ENCODE measurements around the gene ADCY9. TPM values are rescaled to one million over a fixed set of nuclear protein-coding genes. Genes with fewer than 3 reads are reported as not detected.

The ADCY9 gene
- total RNA-seq, 1 donor from 2014 or later: 12.0 TPM

DNA sequence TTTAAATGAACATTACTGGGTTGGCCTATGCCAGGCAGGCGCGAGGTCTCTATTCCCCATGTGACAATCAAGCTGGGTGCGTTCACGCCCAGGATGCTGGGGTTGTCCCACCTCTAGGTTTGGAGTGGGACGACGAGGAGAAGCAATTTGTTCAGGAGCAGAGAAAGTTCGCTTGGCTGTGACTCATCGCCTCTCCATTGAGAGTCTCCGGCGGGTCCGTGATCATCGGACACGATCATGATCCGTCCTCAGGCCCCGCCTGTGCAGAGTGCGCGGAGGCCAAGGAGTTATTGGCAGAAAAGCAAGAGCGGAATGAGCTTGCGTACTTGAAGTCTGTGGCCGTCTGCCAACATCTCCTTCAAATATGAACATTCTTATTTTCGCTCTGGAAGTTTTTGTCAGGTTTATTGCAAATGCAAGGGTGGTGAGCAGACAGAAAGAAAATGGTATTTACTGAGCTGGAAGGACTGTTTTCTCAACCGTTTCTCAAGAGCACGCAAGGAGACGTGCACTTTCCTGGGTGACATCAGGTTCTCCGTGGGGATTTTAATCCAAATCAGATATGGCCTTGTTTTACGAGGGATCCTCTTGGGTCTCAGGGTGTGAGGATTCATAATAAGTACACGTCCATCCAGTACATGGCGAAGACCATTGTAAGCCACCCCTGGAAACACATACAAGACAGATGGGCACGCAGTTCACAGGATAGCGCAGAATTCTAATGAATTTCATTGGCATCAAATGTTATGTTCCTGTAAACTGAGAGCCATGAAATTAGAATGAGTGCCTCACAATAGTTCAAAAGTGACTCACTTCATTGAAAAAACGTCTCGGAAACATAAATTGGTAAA lies 165.7 kb downstream of the ADCY9 start:
- peak; percentile 26 for DNase-seq (ENCODE audit: low read depth)
- no peak overlapping the region for H3K4me3 ChIP-seq (ENCODE audit: low read depth, low read length)
- H3K27me3 ChIP-seq (ENCODE audit: control insufficient read depth, insufficient read depth, low read length): peaks cover 12% of the 10 kb centered on the region

DNA sequence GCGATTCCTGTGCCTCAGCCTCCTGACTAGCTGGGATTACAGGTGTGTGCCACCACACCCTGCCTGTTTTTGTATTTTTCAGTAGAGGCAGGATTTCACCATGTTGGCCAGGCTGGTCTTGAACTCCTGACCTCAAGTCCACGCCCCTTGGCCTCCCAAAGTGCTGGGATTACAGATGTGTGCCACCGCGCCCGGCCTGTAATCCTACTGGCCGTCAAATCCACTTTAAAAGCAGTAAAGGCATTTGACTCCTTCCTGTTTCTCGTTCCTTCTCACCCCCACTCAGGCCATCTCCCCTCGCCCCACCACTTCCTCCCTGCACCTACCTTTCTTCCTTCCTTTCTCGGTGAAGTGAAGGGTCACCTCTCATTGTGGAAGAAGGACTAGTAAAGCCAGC lies 166.3 kb downstream of the ADCY9 start:
- TF ChIP-seq, protein P1, sequence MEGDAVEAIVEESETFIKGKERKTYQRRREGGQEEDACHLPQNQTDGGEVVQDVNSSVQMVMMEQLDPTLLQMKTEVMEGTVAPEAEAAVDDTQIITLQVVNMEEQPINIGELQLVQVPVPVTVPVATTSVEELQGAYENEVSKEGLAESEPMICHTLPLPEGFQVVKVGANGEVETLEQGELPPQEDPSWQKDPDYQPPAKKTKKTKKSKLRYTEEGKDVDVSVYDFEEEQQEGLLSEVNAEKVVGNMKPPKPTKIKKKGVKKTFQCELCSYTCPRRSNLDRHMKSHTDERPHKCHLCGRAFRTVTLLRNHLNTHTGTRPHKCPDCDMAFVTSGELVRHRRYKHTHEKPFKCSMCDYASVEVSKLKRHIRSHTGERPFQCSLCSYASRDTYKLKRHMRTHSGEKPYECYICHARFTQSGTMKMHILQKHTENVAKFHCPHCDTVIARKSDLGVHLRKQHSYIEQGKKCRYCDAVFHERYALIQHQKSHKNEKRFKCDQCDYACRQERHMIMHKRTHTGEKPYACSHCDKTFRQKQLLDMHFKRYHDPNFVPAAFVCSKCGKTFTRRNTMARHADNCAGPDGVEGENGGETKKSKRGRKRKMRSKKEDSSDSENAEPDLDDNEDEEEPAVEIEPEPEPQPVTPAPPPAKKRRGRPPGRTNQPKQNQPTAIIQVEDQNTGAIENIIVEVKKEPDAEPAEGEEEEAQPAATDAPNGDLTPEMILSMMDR (IDR thresholded peaks at IDR 0.05; ENCODE audit: insufficient read depth, low read length, poor library complexity, severe bottlenecking): no peak
- Histone ChIP-seq H3K36me3 (ENCODE audit: control insufficient read depth, insufficient read depth, low read length) (no peaks in the 10 kb centered on the region), H3K27me3 (ENCODE audit: control insufficient read depth, insufficient read depth, low read length) (peaks cover 12% of the 10 kb centered on the region), H3K4me3 (ENCODE audit: low read depth, low read length) (no peak overlapping the region)
- no peak for DNase-seq (ENCODE audit: low read depth)

More for the DNA sequence above, 165.7 kb downstream of the ADCY9 start:
- no peaks in the 10 kb centered on the region for H3K36me3 ChIP-seq (ENCODE audit: control insufficient read depth, insufficient read depth, low read length)
- TF ChIP-seq, protein P1 (IDR thresholded peaks at IDR 0.05; ENCODE audit: insufficient read depth, low read length, poor library complexity, severe bottlenecking): no peak

DNA sequence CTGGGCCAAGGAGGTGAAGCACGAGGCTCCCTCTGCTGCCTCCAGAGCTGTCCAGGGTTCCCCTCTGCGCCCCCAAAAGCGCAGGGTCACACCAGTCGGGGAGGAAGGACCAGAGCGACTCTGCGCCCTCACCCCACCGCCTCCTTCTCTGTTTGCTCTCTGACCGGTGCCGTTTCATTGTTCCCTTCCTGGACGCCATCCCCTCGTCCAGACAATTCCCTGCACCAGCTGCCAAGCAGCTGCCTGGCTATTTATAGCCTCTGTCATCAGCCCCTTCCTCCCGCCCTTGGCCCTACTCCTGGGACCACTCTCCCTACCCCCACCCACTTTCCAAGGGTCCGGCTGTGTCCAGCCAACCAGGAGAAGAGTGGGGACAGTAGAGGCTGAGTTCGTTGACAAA lies 167.0 kb downstream of the ADCY9 start:
- H3K36me3 ChIP-seq (ENCODE audit: control insufficient read depth, insufficient read depth, low read length): no peaks in the 10 kb centered on the region
- DNase-seq (ENCODE audit: low read depth): no peak
- H3K4me3 ChIP-seq (ENCODE audit: low read depth, low read length): no peak overlapping the region
- peaks cover 8% of the 10 kb centered on the region for H3K27me3 ChIP-seq (ENCODE audit: control insufficient read depth, insufficient read depth, low read length)
- TF ChIP-seq, protein P1 (IDR thresholded peaks at IDR 0.05; ENCODE audit: insufficient read depth, low read length, poor library complexity, severe bottlenecking): no peak

DNA sequence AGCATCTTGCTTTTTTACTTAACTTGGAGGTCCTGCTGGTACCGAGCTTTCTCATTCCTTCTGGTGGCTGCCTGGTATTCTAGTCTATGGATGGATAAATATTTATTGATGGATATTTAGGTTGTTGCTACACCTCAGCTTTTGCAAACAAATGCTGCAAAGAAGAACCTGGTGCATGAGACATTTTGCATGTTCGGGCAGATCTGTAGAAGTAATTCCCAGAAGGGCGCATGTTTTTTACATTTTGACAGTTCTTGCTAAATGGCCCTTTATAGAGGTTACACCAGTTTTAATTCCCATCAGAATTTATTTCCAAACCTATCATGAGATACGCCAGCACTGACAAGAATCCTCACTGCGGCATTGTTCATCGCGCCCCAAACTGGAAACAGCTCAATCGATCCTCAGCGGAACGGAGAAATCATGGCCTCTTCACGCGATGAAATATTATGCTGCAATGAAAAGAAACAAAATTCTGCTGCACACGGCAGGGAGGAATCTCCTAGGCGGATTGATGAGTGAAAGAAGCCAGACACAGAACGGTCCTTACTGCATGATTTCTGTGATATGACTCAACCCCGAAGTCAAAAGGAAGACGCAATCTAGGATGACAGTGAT lies 167.8 kb downstream of the ADCY9 start:
- DNase-seq (ENCODE audit: low read depth): no peak
- H3K4me3 ChIP-seq (ENCODE audit: low read depth, low read length): no peak overlapping the region
- H3K27me3 ChIP-seq (ENCODE audit: control insufficient read depth, insufficient read depth, low read length): peaks cover 4% of the 10 kb centered on the region
- no peaks in the 10 kb centered on the region for H3K36me3 ChIP-seq (ENCODE audit: control insufficient read depth, insufficient read depth, low read length)
- TF ChIP-seq, protein P1 (IDR thresholded peaks at IDR 0.05; ENCODE audit: insufficient read depth, low read length, poor library complexity, severe bottlenecking): no peak

DNA sequence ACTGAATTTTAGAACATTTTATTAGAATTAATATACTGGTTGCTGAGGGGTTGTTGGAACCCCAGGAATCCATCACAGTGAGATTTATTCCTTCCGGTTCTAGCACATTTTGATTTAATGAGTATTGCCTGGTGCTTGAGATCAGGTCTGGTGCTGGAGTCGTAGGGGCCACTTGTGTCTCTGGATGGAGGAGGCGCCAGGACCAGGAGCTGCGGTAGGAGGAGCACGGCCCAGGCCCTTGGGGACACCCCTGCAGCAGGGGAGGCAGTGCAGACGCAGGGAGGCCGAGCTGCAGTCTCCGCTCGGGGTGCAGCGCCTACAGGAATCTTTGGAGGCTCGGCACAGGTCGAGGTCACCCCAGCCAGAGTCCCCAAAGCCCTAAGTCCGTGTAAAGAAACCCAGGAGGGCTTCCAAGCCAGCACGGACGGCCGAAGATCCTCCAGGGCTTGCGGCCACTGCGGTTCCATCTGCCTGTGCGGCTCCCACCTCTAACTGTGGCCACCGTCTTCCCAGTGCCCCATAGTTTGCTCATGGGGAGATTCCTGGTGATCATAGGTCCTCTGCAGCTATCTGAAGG lies 169.6 kb downstream of the ADCY9 start:
- no peaks in the 10 kb centered on the region for H3K36me3 ChIP-seq (ENCODE audit: control insufficient read depth, insufficient read depth, low read length)
- TF ChIP-seq, protein P1 (IDR thresholded peaks at IDR 0.05; ENCODE audit: insufficient read depth, low read length, poor library complexity, severe bottlenecking): no peak
- peaks cover 4% of the 10 kb centered on the region for H3K27me3 ChIP-seq (ENCODE audit: control insufficient read depth, insufficient read depth, low read length)
- H3K4me3 ChIP-seq (ENCODE audit: low read depth, low read length): no peak overlapping the region
- no peak for DNase-seq (ENCODE audit: low read depth)
